UCSD-AML1 (cell line): ENCODE measurements around the gene IQCE.
"Not testable (repeated sequence)": the region's sequence is repeated elsewhere in the genome, so short reads cannot be mapped to it uniquely, and the experiment has no call there.

Experiments used
- DNase-seq: peaks from one replicate; lab custom pipeline; 2025; ENCODE audit not compliant: unreplicated experiment; lab: John Stamatoyannopoulos, UW

Gene IQCE

GRCh38 chr7:2521341-2521745 lies 37.4 kb upstream of the IQCE start:
- DNase-seq: no peak

- DNase-seq: peak; percentile 68
These were observed 36.7 kb upstream of the IQCE start for GRCh38 chr7:2521952-2522591.

DNA sequence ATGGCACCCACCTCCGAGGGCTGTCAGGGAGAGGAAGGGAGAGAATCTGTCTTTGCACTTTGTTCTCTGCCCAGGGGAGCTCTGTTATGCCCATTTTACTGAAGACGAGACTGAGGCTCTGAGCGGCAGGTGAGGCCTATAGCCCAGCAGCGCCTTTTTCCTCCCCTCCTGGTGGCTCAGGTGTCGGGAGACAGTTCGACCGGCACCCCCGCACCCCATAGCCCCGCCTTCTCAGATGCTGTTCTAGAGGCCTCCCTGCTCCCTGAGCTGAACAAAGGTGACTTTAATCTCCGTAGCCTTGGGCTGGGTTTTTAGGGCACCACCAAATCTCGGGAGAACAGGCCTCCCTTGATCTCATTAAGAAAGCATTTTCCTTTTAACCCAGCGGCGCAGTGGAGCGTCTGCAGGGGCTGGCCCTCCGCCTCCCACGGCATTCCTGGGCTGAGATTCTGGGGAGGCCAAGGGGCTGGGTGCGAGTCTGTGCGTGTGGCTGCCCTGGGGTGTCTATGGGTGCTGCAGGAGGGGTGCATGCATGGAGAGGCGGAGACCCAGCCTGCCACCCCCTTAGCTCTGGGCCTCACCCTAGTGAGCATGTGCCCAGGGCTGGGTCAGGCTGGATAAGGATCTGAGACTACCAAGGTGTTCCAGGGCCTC lies 35.9 kb upstream of the IQCE start:
- DNase-seq: no peak

DNA sequence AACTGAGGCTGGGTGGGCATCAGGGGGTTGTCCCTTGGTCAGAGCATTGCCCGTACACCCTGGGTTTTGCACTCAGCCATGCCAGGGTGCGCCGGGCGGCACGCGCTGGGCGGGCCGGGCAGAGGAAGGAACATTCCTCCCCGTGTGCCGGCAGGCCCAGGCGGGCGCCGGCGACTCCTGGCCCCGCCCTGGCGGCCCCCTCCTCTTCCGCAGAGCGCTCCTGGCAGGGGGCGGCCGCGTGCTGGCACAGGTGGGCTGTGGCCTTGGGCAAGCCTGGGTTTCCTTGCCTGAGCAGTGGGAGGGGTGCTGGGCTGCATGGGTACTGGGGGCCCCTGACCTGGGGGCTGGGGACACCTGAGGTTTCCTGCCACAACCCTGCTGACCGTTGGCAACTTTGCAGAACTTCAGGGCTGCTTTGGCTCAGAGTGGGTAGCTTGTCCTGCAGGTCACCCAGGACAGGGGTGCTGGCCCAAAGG lies 35.3 kb upstream of the IQCE start:
- DNase-seq: no peak

DNA sequence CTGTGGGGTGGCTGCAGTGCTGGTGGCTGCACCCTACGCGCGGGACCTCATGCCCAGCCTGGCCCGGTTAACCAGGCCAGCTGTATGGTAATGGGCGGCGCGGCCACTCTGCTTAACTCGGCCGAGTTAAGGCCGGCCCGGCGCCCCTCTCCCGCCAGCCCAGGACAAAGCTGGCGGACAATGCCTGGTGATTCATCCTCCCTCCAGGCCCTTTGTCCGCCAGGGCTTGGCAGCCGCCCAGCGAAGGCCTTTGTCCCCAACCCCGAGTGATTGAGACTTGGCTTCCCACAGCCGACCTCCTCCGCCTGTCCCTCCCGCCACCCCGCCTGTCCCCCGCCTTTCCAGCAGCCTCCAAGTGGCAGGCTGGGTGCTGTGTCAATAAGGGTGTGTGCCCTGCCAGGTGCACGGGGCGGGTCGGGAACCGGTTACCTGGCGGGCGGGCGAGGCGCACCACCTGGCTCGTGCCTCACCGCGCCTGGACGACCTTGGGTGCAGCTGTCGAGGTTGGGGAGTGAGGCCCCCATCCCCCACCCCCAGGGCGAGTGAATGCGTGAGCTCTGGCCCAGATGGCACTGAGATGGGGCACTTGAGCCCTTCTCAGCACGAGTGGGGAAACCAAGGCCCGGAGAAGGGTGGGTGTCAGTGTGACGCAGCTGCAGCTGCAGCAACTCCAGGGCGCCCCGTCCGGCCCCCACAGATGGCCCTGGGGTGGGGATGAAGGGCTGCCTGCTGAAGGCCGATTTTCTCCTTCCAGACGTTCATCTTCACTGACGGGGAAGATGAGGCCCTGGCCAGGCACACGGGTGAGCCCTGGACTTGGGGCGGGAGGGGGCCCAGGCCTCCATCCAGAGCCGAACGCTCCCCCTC lies 34.6 kb upstream of the IQCE start:
- DNase-seq: no peak

DNA sequence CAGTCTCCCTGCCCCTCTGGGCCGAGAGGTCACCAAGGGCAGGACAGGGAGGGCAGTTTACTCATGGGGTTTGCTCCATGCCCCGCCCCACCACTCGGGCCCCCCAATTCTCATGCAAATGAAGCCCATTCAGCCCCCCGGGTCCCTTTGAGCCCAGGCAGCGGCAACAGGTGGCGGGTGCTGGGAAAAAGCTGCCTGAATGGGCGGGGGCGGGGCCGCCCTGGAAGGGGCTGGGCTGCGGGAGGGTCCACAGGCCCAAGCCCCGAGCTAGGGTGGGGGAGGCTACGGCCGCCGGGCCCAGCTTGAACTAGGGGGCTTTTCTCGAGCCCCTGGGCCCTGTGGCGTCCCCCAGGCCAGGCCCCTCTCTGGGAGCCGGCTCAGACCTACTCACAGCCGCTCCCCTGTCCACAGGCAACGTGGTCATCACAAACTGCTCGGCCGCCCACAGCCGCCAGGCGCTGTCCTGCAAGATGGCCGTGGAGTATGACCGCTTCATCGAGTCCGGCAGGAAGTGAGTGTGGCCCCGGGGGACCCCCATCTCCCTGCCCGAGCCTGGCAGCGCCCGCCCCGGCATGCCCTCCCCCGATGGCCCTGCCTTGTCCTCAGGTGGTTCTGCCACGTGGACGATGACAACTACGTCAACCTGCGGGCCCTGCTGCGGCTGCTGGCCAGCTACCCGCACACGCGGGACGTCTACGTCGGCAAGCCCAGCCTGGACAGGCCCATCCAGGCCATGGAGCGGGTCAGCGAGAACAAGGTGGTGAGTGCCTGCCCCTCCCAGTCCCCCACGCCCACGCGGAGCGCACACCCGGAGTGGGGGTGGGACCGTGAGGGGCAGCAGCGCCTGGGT lies 33.7 kb upstream of the IQCE start:
- DNase-seq: no peak

DNA sequence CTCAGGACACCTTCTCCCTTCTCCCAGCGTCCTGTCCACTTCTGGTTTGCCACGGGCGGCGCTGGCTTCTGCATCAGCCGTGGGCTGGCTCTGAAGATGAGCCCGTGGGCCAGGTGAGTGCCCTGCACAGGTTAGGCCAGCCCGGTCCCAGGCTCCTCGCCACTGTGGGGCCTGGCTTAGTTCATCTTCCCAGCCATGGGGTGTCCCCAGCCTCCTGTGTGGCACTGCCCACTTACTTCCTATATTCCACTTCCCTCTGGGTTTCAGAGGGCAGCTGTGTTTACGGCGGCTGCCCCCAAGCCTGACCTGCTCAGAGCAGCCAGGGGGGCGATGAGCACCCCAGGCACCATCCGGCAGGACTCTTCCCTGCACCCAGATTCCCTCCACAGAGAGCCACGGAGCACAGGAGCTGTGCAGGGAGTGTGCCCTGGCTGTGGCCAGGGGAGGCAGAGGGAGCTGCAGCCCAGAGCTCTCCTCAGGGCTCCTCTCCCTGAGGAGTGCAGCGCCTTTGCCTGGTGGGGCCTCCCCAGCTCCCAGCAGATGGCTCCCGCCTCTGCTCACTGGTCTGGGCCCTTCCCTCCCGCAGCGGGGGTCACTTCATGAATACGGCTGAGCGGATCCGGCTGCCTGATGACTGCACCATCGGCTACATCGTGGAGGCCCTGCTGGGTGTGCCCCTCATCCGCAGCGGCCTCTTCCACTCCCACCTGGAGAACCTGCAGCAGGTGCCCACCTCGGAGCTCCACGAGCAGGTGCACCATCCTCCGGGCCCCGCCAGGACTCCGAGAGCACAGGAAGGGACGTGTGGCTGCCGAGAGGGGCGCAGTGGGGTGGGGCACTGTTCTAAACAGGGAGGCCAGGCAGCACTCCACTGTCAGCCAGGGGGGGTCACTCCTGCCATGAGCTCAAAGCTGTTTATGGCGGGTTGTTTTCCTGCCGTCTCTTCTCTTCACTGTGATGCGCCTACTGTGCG lies 32.8 kb upstream of the IQCE start:
- no peak for DNase-seq

DNA sequence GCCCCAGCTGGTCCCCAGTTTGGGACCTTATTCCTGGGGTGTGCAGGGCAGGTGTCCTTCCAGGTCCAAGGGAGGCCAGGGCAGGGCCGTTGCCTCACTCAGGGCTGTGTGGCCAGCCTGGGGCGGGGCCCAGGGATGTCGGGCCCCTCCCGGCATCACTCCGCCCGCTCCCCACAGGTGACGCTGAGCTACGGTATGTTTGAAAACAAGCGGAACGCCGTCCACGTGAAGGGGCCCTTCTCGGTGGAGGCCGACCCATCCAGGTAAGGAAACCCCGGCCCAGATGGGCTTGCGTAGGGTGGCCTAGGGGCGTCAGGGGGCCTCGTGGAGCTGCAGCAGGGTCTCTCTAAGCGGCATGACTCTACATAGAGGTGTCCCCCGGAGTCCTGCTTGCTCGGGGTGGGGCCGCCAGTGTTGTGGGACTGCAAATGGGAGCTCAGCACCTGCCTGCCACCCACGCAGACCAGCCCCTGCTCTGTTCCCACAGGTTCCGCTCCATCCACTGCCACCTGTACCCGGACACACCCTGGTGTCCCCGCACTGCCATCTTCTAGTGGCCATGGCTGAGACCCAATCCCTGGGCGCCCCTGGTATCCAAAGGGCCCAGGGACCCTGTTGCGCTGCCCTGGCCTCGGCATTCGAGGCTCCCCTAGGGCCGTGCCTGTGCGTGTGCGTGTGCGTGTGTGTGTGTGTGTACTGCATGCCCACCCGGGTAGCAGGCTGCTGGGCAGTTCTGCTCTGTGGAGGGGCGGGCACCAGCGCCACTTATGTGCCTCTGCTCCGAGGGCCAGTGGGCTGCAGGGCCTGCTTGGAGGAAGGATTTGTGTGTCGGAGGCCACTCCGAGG lies 31.9 kb upstream of the IQCE start:
- DNase-seq: no peak

- DNase-seq: no peak
These were observed 31.0 kb upstream of the IQCE start for GRCh38 chr7:2527505-2528467.

- no peak for DNase-seq
These were observed 30.2 kb upstream of the IQCE start for GRCh38 chr7:2528481-2529095.

DNA sequence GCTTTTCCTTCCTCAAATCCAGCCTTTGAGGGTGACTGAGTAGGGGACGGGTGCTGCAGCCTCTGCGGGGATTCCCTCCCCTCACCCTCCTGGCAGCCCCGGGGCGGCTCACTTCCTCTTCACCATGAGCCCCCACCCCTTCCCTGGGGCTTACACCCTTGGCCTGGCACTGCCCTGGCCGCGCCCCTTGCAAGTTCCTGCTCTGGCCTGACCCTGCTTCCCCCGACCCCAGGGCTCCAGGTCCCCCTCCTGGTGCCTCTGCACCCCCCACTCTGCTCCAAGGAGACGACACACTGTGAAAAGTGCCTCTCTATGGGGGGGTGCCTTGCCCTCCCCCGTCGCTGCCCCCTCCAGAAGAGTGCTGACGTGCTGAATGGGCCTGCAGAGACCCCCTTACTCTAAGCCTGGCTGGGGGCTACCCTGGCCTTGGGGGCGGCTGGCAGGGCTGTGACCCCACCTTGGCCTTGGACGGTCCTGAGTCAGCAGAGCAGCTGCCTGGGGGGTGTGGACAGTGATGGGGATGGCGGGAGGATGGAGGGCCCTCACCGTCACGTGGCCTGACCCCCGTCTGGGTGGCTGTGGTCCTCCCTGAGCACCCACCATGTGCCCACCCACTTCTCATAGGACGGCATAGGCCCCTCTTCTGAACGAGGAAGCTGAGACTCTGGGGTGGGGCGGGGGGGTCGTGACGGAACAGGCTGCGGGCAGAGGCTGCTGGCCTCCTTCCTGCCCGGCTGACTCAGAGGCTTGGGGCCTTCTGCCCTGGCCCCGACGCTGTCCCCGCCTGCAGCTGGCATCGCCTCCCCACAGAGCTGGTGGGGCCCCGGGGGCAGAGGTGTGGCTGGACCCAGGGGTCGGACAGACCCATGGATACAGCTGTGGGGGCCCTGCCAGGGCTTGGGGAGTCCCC lies 29.4 kb upstream of the IQCE start:
- peak; percentile 72 for DNase-seq

- DNase-seq: peak; percentile 75
These were observed 28.4 kb upstream of the IQCE start for GRCh38 chr7:2530071-2530987.

DNA sequence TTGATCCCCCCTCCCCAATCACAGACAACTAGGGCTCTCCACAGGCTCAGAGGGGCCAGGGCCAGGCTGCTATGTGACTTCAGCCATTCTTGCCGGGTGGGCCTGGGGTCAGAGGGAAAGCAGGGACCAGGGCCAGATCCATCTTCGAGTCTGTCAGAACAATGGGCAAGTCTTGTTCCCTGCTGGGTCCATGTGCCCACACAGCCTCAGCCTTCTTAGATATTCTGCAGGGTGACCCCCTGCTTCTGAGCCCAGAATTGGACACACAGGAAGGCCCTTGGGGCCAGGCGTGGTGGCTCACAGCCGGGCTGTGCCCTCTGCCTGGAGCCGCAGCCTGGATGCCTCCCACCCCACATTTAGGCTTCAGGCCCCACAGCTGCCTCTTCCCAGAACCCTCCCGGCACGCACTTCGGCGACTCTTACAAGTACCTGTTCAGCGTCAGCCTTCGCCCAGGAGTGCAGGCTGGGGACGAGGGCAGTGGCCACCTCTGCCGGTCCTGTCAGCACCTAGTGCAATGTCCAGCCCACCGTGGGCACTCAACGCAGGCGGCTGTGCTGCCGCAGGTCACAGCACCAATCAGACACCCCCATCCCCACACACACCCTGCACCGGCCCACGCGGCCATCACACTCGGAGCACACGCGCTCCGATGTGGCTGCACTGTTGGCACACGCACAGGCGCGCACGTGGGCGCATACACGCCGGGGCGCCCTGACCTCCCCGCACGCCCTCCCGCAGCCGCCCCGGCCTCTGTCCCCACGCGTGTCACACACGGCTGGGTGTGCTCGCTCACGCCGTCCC lies 27.6 kb upstream of the IQCE start:
- DNase-seq: not testable (repeated sequence)

GRCh38 chr7:2531796-2532110 lies 27.0 kb upstream of the IQCE start:
- DNase-seq: not testable (repeated sequence)
